ENCODE results near the gene PCDHGA8. TPM values are rescaled to one million over a fixed set of nuclear protein-coding genes. Genes with fewer than 3 reads are reported as not detected.
"Not testable (repeated sequence)": the region's sequence is repeated elsewhere in the genome, so short reads cannot be mapped to it uniquely, and the experiment has no call there.

PCDHGA8 gene
- total RNA-seq, 1 experiment from 2014 or later, result not detected

DNA sequence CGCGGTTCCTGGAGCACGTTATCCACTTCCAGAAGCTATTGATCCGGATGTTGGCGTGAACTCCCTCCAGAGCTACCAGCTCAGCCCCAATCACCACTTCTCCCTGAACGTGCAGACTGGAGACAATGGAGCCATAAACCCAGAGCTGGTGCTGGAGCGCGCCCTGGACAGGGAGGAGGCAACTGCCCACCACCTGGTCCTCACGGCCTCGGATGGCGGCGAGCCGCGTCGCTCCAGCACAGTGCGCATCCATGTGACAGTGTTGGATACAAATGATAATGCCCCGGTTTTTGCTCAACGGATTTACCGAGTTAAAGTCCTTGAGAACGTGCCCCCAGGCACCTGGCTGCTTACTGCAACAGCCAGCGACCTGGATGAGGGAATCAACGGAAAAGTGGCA is 11.0 kb downstream of the PCDHGA8 start:
- H3K9me3 ChIP-seq (ENCODE audit: control insufficient read depth in 1 of 2, insufficient read depth in 1 of 2, low read depth in 1 of 2, low read length in 2 of 2), result no peaks in the 10 kb centered on the region; a peak in 1 of 4 replicates
- ChIA-PET CTCF (interaction anchor here (0.7 kb wide), 1 partner anchor 83 kb away, joined by 3 read pairs; the partner anchor contains the start of gene TAF7), POLR2A (no interaction called here), RAD21 (ENCODE audit: low non-redundant PET in 1 of 2, low total read pairs in 2 of 2, uncharacterized antibody in 2 of 2, unreplicated experiment in 2 of 2) (no interaction called here)
- no peaks in the 10 kb centered on the region for H4K20me1 ChIP-seq (ENCODE audit: insufficient read depth)
- no peaks in the 10 kb centered on the region for H3K9me2 ChIP-seq (ENCODE audit: insufficient read depth)
- no peak overlapping the region for H3K27ac ChIP-seq (ENCODE audit: low read depth, low read length)
- TF ChIP-seq, protein P1, sequence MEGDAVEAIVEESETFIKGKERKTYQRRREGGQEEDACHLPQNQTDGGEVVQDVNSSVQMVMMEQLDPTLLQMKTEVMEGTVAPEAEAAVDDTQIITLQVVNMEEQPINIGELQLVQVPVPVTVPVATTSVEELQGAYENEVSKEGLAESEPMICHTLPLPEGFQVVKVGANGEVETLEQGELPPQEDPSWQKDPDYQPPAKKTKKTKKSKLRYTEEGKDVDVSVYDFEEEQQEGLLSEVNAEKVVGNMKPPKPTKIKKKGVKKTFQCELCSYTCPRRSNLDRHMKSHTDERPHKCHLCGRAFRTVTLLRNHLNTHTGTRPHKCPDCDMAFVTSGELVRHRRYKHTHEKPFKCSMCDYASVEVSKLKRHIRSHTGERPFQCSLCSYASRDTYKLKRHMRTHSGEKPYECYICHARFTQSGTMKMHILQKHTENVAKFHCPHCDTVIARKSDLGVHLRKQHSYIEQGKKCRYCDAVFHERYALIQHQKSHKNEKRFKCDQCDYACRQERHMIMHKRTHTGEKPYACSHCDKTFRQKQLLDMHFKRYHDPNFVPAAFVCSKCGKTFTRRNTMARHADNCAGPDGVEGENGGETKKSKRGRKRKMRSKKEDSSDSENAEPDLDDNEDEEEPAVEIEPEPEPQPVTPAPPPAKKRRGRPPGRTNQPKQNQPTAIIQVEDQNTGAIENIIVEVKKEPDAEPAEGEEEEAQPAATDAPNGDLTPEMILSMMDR (IDR thresholded peaks at IDR 0.05 in 2 of 3, conservative IDR thresholded peaks at IDR 0.05 in 1 of 3; ENCODE audit: borderline replicate concordance in 1 of 3, insufficient read depth in 1 of 3, low read depth in 2 of 3, low read length in 2 of 3), result no peak
- H3K79me2 ChIP-seq (ENCODE audit: insufficient read depth, low read length), result no peaks in the 10 kb centered on the region
- no TSS peak for BruUV-seq (replicated peaks)
- DNase-seq (ENCODE audit: low read depth, low spot score) (no peak), ATAC-seq (no peak)
- intact Hi-C loops (cut with micrococcal nuclease), result no loop called here
- no peak overlapping the region for H3K9ac ChIP-seq (ENCODE audit: low read length)
- no peaks in the 10 kb centered on the region for H3K4me1 ChIP-seq (ENCODE audit: control insufficient read depth in 1 of 2, insufficient read depth in 2 of 2, low read length in 2 of 2)
- H3K36me3 ChIP-seq (ENCODE audit: control insufficient read depth in 1 of 2, insufficient read depth in 2 of 2, low read length in 2 of 2), result no peaks in the 10 kb centered on the region
- H3K27me3 ChIP-seq (ENCODE audit: insufficient read depth, low read length), result no peaks in the 10 kb centered on the region
- no peak overlapping the region for H3K4me3 ChIP-seq (replicated peaks in 1 of 2; ENCODE audit: low read depth in 1 of 2, low read length in 2 of 2)
- no peak overlapping the region for H2AFZ ChIP-seq (ENCODE audit: low read depth, low read length, poor library complexity, severe bottlenecking)
- no peak overlapping the region for H3K4me2 ChIP-seq (ENCODE audit: low read length)

DNA sequence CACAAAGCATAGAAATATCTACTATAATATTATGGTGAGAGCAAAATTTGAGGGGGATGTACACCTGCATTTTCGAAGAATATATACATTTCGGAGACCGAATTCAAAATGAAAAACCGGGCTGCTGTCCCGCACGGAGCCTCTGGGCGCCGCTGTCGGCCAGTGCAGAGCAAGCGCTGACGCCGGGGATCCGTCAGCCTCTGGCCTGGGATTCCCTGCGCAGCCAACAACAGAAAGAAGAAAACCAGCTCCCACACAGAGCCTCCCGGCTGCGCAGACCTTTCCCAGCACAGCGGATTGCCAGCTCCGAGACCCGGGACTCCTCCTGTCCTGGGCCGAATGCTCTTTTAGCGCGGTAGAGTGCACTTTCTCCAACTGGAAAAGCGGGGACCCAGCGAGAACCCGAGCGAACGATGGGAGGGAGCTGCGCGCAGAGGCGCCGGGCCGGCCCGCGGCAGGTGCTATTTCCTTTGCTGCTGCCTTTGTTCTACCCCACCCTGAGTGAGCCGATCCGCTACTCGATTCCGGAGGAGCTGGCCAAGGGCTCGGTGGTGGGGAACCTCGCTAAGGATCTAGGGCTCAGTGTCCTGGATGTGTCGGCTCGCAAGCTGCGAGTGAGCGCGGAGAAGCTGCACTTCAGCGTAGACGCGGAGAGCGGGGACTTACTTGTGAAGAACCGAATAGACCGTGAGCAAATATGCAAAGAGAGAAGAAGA is 15.5 kb downstream of the PCDHGA8 start, which contains the start of gene PCDHGB6:
Gene PCDHGB6 (plus strand): TSS at position 232 of the 716 bp plus-strand sequence. CDS start 182 bp downstream, at position 414.
- BruUV-seq (replicated peaks); CTCF ChIA-PET; H3K9me2 ChIP-seq (ENCODE audit: insufficient read depth); H3K27me3 ChIP-seq (ENCODE audit: insufficient read depth, low read length); intact Hi-C loops (cut with micrococcal nuclease); H3K27ac ChIP-seq (ENCODE audit: low read depth, low read length); H3K4me1 ChIP-seq (ENCODE audit: control insufficient read depth in 1 of 2, insufficient read depth in 2 of 2, low read length in 2 of 2); DNase-seq (ENCODE audit: low read depth, low spot score); ATAC-seq; H3K9me3 ChIP-seq (ENCODE audit: control insufficient read depth in 1 of 2, insufficient read depth in 1 of 2, low read depth in 1 of 2, low read length in 2 of 2); H4K20me1 ChIP-seq (ENCODE audit: insufficient read depth); H2AFZ ChIP-seq (ENCODE audit: low read depth, low read length, poor library complexity, severe bottlenecking); H3K36me3 ChIP-seq (ENCODE audit: control insufficient read depth in 1 of 2, insufficient read depth in 2 of 2, low read length in 2 of 2); RAD21 ChIA-PET (ENCODE audit: low non-redundant PET in 1 of 2, low total read pairs in 2 of 2, uncharacterized antibody in 2 of 2, unreplicated experiment in 2 of 2); H3K4me3 ChIP-seq (replicated peaks in 1 of 2; ENCODE audit: low read depth in 1 of 2, low read length in 2 of 2); H3K79me2 ChIP-seq (ENCODE audit: insufficient read depth, low read length); H3K4me2 ChIP-seq (ENCODE audit: low read length); H3K9ac ChIP-seq (ENCODE audit: low read length); POLR2A ChIA-PET: not testable (repeated sequence)
- 0 out of 2 replicates have a peak, but pooled peaks have one; percentile 13 for TF ChIP-seq RAD21 (IDR thresholded peaks at IDR 0.05; ENCODE audit: low read depth)
- TF ChIP-seq, protein P1 (IDR thresholded peaks at IDR 0.05 in 2 of 3, conservative IDR thresholded peaks at IDR 0.05 in 1 of 3; ENCODE audit: borderline replicate concordance in 1 of 3, insufficient read depth in 1 of 3, low read depth in 2 of 3, low read length in 2 of 3), result peak in 1 of 3 experiments; percentile 6; a peak in 1 of 6 replicates

Data from HCT116 (cell line).